B cell (primary cell): ENCODE results near the gene EEF1AKMT3. TPM values are rescaled to one million over a fixed set of nuclear protein-coding genes. Genes with fewer than 3 reads are reported as not detected.
A peak's percentile ranks its signal among the peaks of the same experiment; 100 is the strongest.

Experiments
- ATAC-seq: fragments of 200-7000 bp; cut with Tn5 transposase; one replicate; pipeline ENCODE4 v1.10.0; 2021; ENCODE audit warnings: low read depth, mild to moderate bottlenecking, moderate number of reproducible peaks, moderate library complexity
- CTCF ChIA-PET: fragments of 350-600 bp; sonication (Branson Sonifier 250); formaldehyde crosslinking; loops from one replicate; lab custom pipeline; 2021; ENCODE audit warnings: antibody characterized with exemption, inconsistent platforms; lab: Charles Lee
- POLR2A ChIA-PET: fragments of 350-600 bp; sonication (Branson Sonifier 250); formaldehyde crosslinking; loops from one replicate; lab custom pipeline; 2021; ENCODE audit warnings: antibody characterized with exemption; lab: Charles Lee
- DNase-seq: peaks from one replicate; pipeline ENCODE4 v3.0.0; 2013
- H2AFZ ChIP-seq: 2 replicates; pipeline ENCODE4 v1.6.1; 2012; ENCODE audit warnings: mild to moderate bottlenecking, low read depth, low read length; ENCODE audit not compliant: insufficient read depth, poor library complexity, severe bottlenecking
- H3K27ac ChIP-seq, 2 donors: 1 replicate in 1 of 2; 2 replicates in 1 of 2; pipeline ENCODE4 v1.5.1; 2012 to 2013; ENCODE audit warnings: low read length in 2 of 2, mild to moderate bottlenecking in 2 of 2, moderate library complexity in 1 of 2
- H3K27me3 ChIP-seq, 4 experiments: fragments of 200-600 bp in 1 of 4; sonication (generic) in 1 of 4; replicated peaks in 1 of 4; 1 replicate in 2 of 4; 2 replicates in 2 of 4; pipeline versions ENCODE4 v1.6.1 to v1.7.0; 2013 to 2016; ENCODE audit warnings: low read length in 3 of 4, mild to moderate bottlenecking in 2 of 4, mixed read lengths in 1 of 4, moderate library complexity in 1 of 4; ENCODE audit not compliant: insufficient read depth in 4 of 4, control insufficient read depth in 3 of 4; ENCODE audit errors: control extremely low read depth in 1 of 4
- H3K36me3 ChIP-seq, 2 experiments: replicated peaks in 1 of 2; 1 replicate in 1 of 2; 2 replicates in 1 of 2; pipeline versions ENCODE4 v1.6.1 to v1.7.1; 2013; ENCODE audit warnings: low read length in 1 of 2; ENCODE audit not compliant: insufficient read depth in 2 of 2, control insufficient read depth in 1 of 2; ENCODE audit errors: control extremely low read depth in 1 of 2, extremely low read depth in 1 of 2
- H3K4me1 ChIP-seq, 2 donors: fragments of 200-600 bp in 1 of 2; sonication (generic) in 1 of 2; 1 replicate in 1 of 2; 2 replicates in 1 of 2; pipeline versions ENCODE4 v1.5.1 to v1.6.1; 2013 to 2017; ENCODE audit warnings: low read length in 2 of 2; ENCODE audit not compliant: control insufficient read depth in 2 of 2, insufficient read depth in 2 of 2
- H3K4me2 ChIP-seq: replicated peaks from 2 replicates; pipeline ENCODE3; 2012; ENCODE audit warnings: mild to moderate bottlenecking, low read depth, low read length; ENCODE audit not compliant: poor library complexity, severe bottlenecking
- H3K4me3 ChIP-seq, 5 experiments: fragments of 200-600 bp in 1 of 5; sonication (generic) in 1 of 5; 1 replicate in 3 of 5; 2 replicates in 2 of 5; pipeline versions ENCODE4 v1.5.1 to v1.7.0; 2011 to 2016; ENCODE audit warnings: low read length in 4 of 5, mild to moderate bottlenecking in 4 of 5, low read depth in 2 of 5, control low read depth in 1 of 5, moderate library complexity in 1 of 5; ENCODE audit not compliant: insufficient read depth in 1 of 5; ENCODE audit errors: control extremely low read depth in 1 of 5, extremely low read depth in 1 of 5
- H3K79me2 ChIP-seq: fragments of 200-600 bp; sonication (generic); one replicate; pipeline ENCODE4 v1.6.0; 2016; ENCODE audit warnings: low read length; ENCODE audit not compliant: control insufficient read depth, insufficient read depth
- H3K9ac ChIP-seq: fragments of 200-600 bp; sonication (generic); 2 replicates; pipeline ENCODE4 v1.6.1; 2017; ENCODE audit warnings: mild to moderate bottlenecking, low read length, moderate library complexity
- H3K9me3 ChIP-seq, 3 donors: one replicate each; pipeline versions ENCODE4 v1.6.1 to v1.7.1; 2013; ENCODE audit warnings: low read length in 2 of 3; ENCODE audit not compliant: control insufficient read depth in 2 of 3, insufficient read depth in 1 of 3; ENCODE audit errors: control extremely low read depth in 1 of 3
- H4K20me1 ChIP-seq: 2 replicates; pipeline ENCODE4 v1.6.0; 2012; ENCODE audit warnings: mild to moderate bottlenecking, low read length; ENCODE audit not compliant: insufficient read depth, control insufficient read depth, poor library complexity, severe bottlenecking
- H3K27ac Mint-ChIP-seq: one replicate; pipeline ENCODE4 v1.8.0; 2021; ENCODE audit warnings: mixed read lengths
- H3K27me3 Mint-ChIP-seq: one replicate; pipeline ENCODE4 v1.8.0; 2021; ENCODE audit warnings: mixed read lengths
- H3K4me1 Mint-ChIP-seq: one replicate; pipeline ENCODE4 v1.8.0; 2021; ENCODE audit warnings: mixed read lengths
- H3K4me3 Mint-ChIP-seq: one replicate; pipeline ENCODE4 v1.8.0; 2021; ENCODE audit warnings: mixed read lengths
- H3K9me3 Mint-ChIP-seq: one replicate; pipeline ENCODE4 v1.8.0; 2022; ENCODE audit warnings: mixed read lengths; ENCODE audit not compliant: insufficient read depth
- CTCF ChIP-seq: fragments of 200-600 bp; IDR thresholded peaks from one replicate; pipeline ENCODE4 v1.8.0; 2022; ENCODE audit warnings: antibody characterized with exemption, mild to moderate bottlenecking
- EZH2 ChIP-seq: IDR thresholded peaks from 2 replicates; pipeline ENCODE4 v1.6.1; 2012; ENCODE audit warnings: borderline replicate concordance, low read depth, mild to moderate bottlenecking, moderate library complexity, low read length; ENCODE audit not compliant: insufficient read depth, poor library complexity, severe bottlenecking
- WGBS: methylation state at CpG from one replicate; pipeline ENCODE4 v1.1.5; 2013; ENCODE audit warnings: missing lambda C conversion rate; ENCODE audit not compliant: insufficient coverage; 5-methylcytosine and 5-hydroxymethylcytosine counted together
- intact Hi-C: fragments of 100-400 bp; cut with micrococcal nuclease; formaldehyde crosslinking; loops from one replicate; pipeline ENCODE4 v1.10.0; 2022
- polyA plus RNA-seq: library from polyadenylated mRNA; depleted of rRNA; stranded (reverse); fragments of >200 nt; gene quantifications from 2 replicates; pipeline ENCODE4 v1.2.3, GENCODE V29; 2012
- total RNA-seq, 2 donors: library from RNA; stranded (reverse); fragments of 120-200 nt in 1 of 2; gene quantifications; 1 replicate in 1 of 2; 2 replicates in 1 of 2; pipeline versions ENCODE4 v1.2.3 to v1.2.4, GENCODE V29; 2013 to 2022

Gene EEF1AKMT3
- total and polyA plus RNA-seq, 2 donors (not counting 1 experiment from before 2014, with no cell fraction given) = 0.89 to 1.3 TPM

DNA sequence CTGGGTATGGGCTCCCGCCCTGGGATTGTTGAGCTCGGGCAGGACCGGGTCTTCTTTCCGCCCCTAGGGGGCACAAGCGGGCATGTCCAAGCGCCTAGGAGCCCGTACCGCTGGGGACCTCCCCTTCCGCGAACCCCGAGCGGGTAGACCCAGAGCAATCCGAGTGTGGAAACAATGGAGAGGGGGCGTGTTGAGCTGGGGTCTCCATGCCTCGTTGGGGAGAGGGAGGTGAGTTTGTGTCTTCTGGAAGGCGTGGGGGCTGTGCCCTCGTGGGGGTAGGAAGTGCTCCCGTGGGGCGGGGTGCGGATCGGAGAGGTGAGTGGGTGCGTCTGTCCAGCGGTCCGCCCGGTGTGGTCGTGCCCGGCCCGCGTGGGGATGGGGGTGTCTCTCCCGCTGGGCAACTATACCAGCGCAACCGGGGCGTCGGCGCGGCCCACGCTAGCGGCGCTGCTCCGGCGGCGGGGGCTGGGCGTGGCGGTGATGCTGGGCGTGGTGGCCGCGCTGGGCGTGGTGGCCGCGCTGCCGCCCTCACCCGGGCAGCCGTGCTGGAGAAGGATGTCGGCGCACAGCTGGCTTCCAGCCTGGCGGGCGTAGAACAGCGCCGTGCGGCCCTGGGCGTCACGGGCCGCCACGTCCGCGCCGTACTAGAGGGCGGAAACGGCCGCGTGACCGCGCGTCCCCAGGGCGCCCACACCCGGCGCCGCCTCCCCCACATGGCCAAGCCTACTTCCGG is 46.1 kb upstream of the EEF1AKMT3 start:
- H2AFZ ChIP-seq = no peak overlapping the region
- H3K4me3 ChIP-seq = peak overlapping the region in 2 of 5 experiments; percentile 10 to 43
- H3K9me3 ChIP-seq = peaks cover 0 to 7% (median 0%) of the 10 kb centered on the region in 3 donors
- H3K79me2 ChIP-seq = no peaks in the 10 kb centered on the region
- ChIA-PET POLR2A (interaction anchor here (0.6 kb wide), 1 partner anchor 1795 kb away, joined by 4 read pairs; no protein-coding TSS in a partner anchor), CTCF (no interaction called here)
- DNase-seq = no peak
- Mint-ChIP-seq H3K27me3 (no peaks in the 10 kb centered on the region), H3K9me3 (no peaks in the 10 kb centered on the region), H3K4me1 (peaks cover 16% of the 10 kb centered on the region), H3K27ac (peak overlapping the region; percentile 46), H3K4me3 (peak overlapping the region; percentile 44)
- peaks cover 7% of the 10 kb centered on the region for H4K20me1 ChIP-seq
- peak overlapping the region; percentile 15 for H3K9ac ChIP-seq
- peak overlapping the region; percentile 22 for H3K4me2 ChIP-seq
- H3K27ac ChIP-seq = no peak overlapping the region
- peak; percentile 31 for ATAC-seq
- H3K27me3 ChIP-seq = no peaks in the 10 kb centered on the region
- TF ChIP-seq EZH2 = no peak
- no peak for TF ChIP-seq CTCF
- H3K36me3 ChIP-seq = peaks cover 0 to 52% of the 10 kb centered on the region in 2 experiments
- WGBS = 98% methylated on average over 70 of the region's 79 CpGs
- peaks cover 8 to 16% of the 10 kb centered on the region in 2 donors for H3K4me1 ChIP-seq
- intact Hi-C loops = no loop called here
